NCI-H2029 (cell line): ENCODE results near the gene ATP5PD.

Experiments used
- DNase-seq: peaks from one replicate; lab custom pipeline; 2025; lab: John Stamatoyannopoulos, UW

The ATP5PD gene

DNA sequence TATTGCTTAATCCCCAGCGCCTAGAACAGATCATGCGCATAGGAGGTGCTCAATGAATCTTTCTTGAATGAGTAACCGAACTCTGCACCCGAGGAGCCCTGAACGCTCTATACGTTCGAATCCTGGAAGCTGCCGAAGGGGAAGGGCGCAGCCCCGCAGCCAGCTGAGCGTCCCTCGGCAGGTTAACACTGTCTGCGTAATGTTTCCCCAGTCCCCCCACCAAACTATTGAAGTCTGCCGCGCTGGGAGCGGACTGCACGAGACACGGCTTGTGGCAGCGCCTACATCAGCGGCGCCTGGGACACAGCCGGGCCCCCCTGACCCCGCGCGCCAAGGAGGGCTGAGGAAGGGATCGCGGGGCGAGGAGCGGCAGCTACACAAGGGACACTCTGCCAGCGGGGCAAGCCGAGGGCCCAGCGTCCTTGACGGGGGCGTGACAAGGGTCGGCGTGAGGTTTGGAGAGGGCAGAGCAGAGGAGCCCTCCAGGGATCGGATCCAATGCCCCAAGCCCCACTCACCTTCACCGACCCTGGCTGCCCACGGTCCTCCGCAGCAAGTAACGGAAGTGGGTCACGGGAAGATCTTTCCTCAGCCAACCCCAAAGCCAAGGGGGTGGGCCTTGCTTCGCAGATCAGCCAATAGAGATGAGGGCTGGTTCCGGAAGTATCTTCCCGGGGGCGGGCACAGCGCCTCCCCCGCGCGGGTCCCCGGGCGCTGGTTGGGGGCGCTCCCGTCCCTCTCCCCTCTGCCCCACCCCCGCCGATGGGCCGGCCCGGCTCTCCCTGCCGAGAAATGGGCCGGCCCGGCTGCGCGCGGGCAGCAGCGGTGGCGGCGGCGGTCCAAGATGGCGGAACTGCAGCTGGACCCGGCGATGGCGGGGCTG is at the start of gene ATP5PD, which contains the start of gene KCTD2:
TSS of gene ATP5PD (minus strand) at position 563 of the 883 bp plus-strand sequence. CDS start 4,319 bp downstream, outside the sequence.
TSS of gene KCTD2 (plus strand) at position 819 of the 883 bp plus-strand sequence. CDS start at position 845, 26 bp downstream.
- peak; percentile 90 for DNase-seq

DNA sequence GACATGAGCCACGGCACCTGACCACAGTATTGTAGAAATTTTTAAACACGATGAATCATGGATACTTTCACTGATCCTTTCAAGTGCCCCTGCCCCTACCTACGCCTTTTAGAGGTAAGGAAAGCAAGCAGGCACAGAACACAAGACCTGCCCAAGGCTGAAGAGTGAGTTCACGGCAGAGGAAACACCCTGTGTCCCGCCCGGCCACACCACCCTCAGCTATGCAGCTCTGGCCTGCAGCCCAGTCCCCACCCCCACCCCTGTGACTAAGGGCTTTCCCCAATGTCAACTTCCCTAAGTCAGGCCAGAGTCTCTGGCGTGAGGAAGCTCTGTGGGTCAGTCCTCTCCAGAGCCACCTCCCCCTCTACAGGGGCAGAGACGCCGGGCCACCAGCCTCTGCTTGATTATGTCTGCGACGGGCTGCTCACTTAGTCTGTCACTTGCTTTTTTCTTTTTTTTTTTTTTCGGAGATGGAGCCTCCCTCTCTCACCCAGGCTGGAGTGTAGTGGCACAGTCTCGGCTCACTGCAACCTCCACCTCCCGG is 49.4 kb upstream of the ATP5PD start:
- peak; percentile 34 for DNase-seq

DNA sequence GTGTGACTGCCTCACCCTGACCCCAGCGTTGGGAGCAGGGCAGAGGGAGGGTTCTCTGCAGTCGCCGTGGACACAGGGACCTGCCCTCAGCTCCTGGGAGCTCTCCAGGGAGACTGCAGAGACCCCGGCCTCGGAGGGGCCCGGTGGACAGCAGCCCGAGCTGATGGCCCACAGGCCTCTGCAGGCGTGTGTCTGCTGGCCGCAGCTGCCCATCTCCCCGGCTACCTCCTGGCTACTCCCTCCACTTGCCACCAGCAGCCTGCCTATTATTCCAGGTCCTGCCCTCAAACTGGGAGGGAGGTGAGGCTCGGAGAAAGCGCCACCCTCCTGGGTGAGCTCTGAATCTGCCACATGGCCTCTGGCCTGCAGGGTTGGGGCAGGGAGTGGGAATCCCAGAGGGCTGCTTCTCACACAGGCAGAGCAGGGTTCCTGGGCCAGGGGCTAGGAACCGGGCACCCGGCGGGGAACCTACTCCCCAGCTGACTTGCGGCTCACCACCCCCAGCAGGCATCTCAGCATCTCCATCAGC is 48.2 kb upstream of the ATP5PD start:
- DNase-seq: no peak

DNA sequence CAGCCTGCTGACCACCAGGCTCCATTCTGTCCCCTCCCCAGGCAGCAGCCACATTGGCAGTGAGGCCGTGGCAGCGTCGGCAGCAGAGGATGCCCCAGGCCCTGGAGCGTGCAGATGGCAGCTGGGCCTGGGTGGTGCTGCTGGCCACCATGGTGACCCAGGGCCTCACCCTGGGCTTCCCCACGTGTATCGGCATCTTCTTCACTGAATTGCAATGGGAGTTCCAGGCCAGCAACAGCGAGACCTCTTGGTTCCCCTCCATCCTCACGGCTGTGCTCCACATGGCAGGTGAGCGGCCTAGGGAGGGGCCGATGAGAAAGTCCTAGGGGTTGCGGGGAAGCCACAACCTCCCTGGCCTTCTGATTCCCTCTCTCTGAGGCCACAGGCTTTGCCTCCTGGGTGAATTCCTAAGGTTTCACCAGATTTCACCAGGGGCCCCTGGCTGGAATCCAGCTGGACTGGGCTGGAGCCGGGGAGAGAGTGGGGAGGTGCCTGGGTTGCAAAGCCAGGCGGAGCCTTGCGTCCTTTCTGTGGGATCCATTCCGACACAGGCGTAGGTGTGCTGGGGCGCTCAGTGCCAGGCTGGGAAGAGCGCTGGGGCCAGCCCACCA is 46.9 kb upstream of the ATP5PD start:
- DNase-seq: no peak

DNA sequence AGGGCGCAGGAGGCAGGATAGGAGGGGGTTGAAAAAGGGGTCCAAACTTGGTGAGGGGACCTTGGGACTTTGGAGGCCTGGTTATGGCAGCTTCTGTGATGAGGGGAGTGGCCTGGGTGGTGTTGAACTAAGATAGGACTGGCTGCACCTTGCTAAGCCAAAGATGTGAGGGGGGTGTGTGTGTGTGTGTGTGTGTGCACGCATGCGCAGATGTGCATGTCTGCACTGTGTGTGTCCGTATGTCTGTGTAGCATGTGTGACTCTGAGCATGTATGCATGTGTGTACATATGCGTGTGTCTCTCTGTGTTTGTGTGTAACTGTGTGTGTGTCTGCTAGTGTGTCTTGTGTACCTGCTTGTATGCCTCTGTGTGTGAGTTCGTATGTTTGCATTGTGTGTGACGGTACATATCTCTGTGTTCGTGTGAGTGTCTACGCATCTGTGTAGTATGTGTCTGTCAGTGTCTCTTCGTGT is 45.1 kb upstream of the ATP5PD start:
- DNase-seq: no peak

DNA sequence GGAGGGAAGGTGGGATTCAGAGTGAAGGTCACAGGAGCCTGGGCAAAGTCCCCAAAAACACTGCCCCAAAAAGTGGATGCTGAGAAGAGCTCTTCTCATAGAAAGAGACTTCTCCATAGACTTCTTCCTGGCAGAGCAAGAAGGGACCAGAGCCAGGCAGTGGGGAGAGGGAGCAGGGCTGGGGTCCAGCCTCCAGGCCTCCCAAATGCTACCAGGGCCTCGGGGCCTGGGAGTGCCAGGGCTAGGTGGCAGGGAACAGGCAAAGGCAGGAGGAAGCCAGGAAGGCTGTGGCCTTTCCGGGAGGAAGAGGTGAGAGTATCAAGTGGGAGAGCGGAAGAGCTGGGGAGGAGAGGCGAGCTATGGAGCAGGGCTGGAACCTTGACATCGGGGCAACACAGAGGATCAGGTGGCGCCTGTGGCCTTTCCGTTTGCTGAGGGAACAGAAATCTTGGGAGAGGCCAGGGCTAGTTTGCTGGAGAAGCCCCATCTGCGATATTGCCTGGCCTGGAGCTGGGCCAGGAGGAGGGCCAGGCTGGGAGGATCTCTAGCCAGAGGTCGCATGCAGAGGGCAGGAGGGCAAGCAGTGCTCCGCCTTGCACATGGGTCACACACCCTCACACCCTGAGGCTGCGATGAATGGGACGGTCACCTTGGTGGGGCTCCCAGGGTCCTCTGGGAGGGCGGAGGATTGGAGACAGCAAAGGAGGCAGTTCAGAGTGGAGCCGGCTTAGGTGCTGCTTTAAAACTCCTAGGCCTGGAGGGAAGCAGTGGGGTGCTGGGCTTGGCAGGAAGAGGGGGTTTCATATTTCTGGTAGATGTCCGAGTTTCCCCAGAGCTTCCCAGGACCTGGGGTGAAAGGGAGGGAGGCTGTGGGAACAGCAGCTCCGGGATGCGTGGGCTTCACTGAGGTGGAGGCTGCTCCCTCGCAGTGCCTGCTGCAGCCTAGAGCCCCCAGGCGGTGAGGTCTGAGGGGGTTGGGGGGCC is 44.4 kb upstream of the ATP5PD start:
- no peak for DNase-seq

DNA sequence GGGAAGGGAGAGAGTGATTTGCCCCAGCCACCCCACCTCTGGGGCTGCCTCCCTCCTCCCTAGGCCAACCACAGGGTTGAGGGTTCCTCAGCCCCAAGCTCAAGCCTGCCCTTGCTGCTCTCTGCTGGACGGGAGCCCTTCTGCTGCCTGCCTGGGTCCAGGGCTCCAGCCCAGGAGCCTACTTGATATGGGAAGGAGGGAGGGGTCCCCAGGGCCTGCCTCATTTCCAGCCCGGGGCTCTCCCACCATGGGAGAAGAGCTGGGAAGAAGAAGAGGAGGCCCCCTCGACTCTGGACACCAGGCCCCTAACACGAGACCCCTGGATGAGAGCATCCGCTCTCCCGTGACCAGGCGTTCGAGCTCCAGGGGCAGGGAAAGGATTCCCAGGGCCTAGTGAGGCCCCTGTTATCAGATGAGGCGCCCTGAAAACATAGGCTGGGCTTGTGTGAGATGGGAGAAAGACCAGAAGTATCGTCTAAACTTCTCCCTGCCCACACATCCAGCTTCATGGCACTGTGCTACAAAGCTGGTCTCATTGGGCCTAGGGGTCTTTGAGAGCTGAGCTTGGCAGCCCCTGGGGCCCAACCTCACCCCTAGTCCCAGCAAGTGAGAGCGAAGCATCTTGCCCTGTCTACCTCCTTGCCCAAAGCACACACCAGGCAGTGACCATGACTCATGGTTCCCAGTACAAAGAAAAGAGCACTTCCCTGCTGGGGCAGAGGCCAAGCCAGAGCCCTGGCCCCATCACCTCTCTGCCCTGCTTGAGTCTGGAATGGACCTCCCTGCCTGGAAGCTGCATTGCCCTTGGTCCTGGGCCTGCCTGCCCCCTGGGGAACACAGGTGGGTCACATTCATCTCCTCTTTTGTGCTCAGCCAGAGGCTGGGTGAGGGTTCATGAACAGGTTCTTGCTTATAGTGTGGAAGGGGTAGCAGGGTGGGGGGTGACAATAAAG is 42.0 kb upstream of the ATP5PD start:
- DNase-seq: no peak

DNA sequence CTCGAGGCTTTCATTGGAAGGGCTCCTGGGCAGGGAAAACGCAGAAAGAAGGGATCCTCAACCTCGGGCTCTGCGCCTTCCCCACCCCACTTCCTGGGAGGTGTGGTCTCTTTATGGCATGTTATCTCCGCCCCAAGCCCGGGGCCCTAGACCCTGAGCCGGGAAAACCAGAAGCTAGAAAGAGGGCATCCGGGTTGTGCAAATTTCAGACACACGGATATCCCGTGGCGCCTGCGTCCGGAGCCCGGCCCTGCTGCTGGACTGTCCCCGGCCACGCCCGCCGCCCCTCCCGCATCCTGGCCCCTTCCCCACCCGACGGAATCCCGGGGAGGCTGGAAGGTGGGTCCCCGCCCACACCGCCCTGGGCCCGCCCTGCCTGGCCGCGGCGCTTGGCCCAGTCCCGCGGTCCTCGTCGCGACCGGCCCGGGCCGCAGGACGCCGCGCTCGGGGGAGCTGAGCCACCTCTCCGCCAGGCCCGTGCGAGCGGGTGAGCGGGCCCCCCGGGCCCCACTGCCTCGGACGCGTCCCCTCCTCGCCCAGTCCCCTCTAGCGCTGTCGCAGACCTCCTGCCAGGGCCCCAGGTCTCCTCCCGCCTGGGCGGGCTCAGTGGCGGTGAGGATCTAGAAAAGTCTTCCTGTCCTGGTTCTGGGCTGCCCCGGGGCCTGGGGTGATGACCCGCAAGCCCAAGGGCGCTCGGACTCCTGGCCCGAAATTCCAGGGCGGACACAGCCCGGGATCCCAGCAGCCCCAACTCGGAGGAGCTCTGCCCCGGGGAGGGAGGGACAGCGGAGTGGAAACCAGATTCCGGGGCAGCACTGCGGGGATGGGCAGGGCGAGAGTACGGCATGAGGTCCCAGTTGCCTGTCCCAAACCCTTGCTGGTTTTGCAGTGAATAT is 41.0 kb upstream of the ATP5PD start, which contains the start of gene SLC16A5:
TSS of gene SLC16A5 (plus strand) at position 397 of the 896 bp plus-strand sequence. CDS start 5,683 bp downstream, outside the sequence.
- peak; percentile 8 for DNase-seq

DNA sequence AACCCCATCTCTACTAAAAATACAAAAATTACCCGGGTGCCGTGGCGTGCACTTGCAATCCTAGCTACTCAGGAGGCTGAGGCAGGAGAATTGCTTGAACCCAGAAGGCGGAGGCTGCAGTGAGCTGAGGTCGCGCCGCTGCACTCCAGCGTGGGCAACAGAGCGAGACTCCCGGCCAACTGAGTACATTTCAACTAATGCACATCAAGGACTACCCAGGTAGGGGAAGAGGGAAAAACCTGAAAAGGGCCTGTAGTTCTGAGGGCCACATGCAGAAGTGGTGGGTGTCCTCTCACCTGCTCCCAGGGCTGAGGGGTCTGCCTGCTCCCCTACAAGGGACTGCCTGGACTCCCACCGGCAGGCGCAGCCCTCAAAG is 40.4 kb upstream of the ATP5PD start:
- DNase-seq: no peak

DNA sequence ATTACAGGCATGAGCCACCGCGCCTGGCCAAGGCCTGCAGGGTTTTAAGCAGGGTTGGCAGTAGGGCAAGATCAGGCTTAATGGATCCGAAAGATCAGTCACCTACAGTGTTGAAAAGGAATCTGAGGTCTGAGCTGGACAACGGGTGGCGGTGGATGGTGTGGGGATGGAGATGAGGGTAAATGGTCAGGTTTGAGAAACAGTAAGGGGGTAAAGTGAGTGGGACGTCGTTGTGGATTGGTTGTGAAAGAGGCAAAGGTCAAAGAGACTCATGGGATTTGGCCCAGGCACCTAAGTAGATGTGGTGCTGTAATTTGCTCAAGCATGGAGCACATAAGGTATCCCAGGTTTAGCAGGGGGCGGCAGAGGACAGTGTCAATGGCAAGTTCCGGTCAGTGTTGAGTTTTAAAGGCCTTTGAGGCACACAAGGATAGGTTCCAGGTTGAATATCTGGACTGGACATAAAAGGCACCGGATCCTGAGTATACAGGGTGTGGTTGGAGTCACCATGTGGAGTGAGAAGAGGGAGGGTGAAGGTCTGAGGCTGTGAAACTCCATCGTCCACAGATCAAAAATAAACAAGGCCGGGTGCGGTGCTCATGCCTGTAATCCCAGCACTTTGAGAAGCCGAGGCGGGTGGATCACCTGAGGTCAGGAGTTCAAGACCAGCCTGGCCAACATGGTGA is 39.9 kb upstream of the ATP5PD start:
- no peak for DNase-seq

DNA sequence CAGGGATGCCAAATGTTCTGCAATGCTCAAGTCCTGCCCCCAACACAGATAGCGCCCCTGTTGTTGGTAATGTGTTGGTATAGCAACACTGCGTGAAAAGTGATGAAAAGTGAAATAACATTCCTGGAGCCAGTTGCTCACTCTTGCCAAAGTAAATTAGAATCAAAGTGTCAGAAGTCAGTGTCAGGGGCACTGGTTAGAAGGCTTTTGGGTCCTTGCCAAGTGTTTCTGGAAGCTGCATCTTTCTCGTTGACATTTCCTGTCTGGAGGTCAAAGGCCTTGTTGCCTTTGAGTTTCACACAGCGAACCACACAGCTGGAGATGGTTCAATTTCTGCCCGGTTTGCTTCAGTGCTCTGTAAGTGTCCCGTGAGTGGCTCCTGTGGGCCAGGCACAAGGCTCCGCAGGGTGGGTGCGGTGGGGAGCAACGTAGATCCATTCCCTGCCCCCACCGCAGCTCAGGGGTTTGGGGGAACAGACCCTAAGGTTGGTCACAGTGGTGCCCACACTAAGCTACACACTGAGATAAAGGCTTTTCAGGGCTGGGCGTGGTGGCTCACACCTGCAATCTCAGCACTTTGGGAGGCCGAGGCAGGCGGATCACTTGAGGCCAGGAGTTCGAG is 37.4 kb upstream of the ATP5PD start:
- no peak for DNase-seq

DNA sequence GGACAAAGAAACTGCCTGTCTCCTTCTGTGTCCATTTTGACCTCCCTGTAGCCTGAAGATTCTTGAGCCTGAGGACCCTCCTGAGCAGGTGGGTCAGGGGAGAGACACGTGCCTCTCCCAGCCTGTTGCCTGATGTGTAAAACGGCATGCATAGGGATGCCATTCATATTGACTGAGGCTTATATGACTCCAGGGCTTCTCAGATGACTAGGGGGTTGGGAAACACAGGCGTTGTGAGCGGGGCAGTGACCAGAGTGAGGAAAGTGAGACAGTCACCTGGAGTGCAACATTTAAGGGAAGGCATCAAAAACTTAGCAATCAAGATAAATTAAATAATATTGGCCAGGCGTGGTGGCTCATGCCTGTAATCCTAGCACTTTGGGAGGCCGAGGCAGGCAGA is 35.9 kb upstream of the ATP5PD start:
- DNase-seq: no peak

DNA sequence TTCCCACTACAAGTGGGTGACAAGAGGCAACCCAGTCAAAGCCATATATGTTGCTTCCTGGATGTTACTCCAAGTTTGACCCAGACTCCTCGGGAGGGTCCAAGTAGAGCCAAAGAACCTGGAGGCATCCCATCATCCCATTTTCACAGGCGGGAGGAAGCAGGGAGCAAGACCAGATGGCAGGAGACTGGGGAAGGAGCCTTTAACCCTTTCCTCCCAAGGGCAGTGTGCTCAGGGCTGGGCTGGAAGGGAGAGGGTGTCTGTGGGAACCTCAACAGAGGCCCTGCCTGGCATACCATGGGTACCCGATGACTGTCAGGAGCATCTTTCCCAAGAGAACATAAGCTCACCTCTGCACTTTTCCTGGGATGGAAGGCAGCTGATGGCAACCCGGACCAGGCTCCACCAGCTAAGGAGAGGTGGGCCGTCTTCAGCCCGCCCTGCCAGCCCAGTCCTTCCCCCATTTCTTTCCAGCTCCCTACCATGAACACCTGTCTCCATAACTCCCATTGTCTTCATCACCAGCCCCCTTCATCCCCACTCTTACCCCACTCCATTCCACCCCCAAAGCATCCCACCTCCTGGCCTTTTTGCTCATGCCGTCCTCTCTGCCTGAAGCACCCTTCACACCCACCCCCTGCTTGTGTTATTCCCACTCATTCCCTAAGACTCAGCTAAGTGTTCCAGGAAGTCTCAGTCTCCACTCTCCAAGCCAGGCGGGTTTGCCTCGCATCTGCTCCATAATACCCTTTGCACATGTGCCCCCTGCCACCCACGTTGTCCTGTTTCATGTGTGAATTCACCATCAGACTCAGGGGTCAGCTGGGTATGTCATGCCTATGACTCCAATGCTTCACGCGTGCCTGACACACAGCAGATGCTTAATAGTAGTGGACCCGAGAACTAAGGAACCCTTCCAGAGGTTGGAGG is 35.1 kb upstream of the ATP5PD start:
- DNase-seq: no peak

DNA sequence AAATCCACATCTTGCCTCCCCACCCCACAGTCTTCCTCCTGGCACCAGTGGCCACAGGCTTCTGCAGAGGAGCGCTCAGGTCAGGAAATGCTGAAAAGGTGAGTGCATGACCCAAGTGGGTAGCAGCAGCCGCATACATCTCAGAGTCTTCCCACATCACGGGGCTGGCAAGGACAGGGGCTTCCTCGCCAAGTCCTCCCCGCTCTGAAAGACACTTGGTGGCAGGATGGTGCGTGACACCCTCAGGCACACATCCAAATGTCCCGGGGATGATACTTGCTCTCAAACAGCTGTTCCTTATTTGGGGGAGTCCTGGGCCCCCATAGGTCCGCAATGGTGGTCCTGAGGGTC is 32.2 kb upstream of the ATP5PD start:
- no peak for DNase-seq

DNA sequence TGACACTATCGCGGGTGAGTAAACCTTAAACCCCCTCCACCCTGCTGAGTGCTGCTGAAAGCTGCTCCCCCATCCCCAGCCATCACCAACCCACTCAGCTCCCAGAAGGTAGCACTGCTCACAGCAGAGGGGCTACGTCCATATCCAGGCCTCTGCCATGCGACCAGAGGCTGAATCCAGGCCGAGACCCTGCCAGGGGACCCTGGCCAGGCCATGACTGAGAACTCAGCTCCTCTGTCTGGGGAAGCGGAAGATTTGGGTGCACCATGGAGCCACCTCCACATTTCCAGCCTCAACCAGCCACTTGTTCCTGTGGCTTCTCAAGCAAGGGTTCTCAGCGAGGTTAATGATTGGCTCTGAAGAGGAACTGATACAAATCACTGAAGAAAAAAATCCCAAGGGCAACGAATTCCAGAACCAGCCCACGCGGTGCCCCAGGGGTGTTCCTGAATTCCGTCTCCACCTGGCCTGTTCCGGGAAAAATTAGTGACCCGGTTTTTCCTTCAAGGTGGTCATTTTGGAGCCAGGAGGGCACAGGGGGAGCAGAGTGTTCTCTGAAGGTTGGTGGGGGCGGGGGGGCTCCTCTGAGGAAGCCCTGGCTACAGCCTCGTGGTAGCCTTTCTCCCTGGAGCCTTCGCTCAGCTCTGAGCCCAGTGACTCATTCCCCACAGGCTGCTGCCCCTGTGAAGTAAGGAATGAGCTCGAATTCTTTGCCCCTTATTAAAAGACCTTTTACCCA is 31.7 kb upstream of the ATP5PD start:
- no peak for DNase-seq
